ENCODE results near the gene ZNF12.
"Not testable (repeated sequence)": the region's sequence is repeated elsewhere in the genome, so short reads cannot be mapped to it uniquely, and the experiment has no call there.

Gene ZNF12

DNA sequence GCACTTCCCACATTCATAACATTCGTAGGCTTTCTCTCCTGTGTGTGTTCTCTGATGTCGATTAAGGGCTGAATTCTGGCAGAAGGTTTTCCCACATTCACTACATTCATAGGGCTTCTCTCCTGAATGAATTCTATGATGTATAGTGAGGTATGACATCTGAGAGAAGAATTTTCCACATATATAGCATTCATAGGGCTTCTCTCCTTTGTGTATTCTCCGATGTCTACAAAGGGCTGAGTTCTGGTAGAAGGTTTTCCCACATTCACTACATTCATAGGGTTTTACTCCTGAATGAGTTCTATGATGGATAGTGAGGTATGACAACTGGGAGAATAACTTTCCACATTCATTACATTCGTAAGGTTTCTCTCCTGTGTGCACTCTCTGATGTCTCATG is 15.6 kb downstream of the ZNF12 start:
- no peak for DNase-seq

DNA sequence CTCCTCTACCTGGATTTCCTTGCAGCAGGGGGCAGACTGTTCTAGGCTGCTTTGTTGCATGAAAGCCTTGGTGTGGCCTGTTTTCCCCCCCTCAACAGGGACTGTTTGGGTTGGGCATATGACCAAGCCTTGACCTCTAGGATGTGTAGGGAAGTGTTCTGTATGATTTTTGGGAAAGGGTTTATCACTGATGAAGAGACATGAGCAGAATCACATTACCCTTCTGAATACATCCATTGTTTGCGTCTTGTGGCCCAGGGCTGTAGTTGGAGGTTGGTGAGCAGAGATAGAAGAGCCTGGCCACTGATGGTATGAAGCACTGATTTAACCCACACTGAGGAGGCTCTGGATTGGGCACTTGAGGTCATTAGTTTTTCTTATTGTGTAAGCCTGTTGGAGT is 26.6 kb downstream of the ZNF12 start:
- DNase-seq: no peak

DNA sequence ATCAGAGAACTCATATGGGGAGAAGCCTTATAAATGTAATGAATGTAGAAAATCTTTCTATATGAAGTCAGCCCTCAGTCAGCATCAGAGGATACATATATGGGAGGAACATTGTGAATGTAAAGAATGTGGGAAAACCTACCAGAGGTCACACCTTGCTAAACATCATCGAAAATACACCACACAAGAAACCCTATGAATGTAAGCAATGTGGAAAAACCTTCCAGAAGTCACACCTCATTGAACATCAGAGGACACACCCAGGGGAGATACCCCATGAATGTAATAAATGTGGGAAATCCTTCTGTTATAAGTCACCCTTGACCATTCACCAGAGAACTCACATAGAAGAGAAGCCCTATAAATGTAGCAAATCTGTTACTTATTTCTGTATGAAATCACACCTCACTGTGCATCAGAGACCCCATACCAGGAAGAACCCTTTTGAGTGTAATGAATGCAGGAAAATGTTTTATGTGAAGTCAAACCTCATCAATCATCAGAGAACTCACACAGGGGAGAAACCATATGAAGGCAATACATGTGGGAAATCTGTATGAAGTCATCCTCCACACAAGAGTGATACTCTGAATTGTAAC is 30.8 kb downstream of the ZNF12 start:
- DNase-seq: no peak

DNA sequence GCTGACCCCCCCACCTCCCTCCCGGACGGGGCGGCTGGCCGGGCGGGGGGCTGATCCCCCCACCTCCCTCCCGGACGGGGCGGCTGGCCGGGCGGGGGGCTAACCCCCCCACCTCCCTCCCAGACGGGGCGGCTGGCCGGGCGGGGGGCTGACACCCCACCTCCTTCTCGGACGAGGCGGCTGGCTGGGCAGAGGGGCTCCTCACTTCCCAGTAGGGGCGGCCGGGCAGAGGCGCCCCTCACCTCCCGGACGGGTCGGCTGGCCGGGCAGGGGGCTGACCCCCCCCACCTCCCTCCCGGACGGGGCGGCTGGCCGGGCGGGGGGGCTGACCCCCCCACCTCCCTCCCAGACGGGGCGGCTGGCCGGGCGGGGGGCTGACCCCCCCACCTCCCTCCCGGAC is 35.9 kb downstream of the ZNF12 start:
- not testable (repeated sequence) for DNase-seq

GRCh38 chr7:6658618-6659345 is 48.0 kb downstream of the ZNF12 start:
- DNase-seq: no peak

DNA sequence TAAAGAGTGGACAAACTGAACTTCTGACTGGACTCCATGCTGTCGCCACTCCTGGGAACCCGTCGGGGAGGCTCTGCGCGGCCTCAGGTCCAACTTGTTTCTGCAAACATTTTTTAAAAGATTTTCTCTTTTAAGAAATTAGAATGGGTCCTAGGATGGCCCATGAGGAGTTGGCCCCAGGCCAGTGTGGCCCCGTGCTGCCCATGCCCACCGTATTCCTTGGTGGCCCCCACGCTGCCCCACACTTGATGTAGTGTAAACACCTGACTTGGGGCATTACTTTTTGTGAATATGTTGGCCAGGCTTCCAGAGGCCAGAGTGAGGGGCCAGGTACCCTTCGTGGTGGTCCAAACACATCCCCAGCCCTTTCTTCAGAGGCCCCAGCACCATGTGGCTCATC is 50.3 kb downstream of the ZNF12 start:
- no peak for DNase-seq

DNA sequence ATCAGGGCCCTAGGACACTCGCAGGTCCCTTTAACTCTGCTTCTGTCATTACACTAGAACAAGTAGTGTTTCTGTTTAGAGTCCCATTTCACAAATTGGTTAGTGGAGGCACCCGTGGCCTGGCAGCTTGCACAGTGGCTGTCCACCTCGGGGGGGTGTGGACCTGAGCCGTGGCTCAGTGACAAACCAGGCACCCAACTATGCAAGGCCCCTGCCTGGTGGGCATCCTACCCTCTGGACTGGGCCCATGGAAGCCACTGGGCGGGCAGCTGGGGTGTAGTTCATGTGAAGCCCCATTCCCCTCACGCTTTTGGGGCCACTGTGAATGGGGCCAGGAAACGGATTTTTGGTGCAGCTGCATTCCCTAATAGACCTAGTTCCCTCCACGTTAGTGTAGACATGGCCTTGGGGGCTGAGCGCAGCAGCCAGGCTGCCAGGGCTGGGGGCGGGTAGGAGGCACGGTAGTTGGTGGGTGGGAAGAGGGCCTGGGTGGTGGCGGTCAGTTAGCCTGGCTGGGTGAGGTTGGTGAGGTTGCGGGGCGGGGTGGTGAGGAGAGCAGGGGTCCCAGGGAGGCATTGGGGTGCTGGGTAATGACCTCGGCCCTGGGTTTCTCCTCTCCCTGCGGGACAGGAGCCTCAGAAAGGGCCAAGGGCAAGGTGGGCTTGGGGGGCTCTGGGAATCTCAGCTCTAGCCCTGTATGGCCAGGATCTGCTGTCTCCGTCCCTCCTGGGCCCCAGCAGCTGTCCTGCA is 50.9 kb downstream of the ZNF12 start:
- DNase-seq: no peak

- DNase-seq: no peak
These were observed 51.7 kb downstream of the ZNF12 start for GRCh38 chr7:6654842-6655610.

DNA sequence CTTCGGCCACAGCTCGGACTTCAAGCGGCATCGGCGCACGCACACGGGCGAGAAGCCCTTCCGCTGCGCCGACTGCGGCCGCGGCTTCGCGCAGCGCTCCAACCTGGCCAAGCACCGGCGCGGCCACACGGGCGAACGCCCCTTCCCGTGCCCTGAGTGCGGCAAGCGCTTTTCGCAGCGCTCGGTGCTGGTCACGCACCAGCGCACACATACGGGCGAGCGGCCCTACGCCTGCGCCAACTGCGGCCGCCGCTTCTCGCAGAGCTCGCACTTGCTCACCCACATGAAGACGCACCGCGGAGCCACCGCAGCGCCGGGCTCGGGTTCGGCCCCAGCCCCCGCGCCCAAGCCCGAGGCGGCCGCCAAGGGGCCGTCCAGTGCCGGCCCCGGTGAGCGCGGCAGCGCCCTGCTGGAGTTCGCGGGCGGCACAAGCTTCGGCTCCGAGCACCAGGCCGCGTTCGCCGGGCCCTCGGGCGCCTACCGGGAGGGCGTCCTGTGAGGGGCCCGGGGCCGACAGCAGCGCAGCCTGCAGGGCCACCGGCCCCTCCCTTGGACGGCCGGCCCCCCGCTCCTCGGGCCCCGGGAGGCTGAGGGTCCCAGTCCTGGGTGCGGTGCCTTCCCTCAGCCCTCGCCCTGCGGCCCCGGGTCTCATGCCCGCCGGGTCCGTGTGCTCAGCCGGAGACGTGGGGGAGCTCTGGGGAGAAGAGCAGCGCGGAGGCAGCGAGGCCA is 52.5 kb downstream of the ZNF12 start:
- no peak for DNase-seq

DNA sequence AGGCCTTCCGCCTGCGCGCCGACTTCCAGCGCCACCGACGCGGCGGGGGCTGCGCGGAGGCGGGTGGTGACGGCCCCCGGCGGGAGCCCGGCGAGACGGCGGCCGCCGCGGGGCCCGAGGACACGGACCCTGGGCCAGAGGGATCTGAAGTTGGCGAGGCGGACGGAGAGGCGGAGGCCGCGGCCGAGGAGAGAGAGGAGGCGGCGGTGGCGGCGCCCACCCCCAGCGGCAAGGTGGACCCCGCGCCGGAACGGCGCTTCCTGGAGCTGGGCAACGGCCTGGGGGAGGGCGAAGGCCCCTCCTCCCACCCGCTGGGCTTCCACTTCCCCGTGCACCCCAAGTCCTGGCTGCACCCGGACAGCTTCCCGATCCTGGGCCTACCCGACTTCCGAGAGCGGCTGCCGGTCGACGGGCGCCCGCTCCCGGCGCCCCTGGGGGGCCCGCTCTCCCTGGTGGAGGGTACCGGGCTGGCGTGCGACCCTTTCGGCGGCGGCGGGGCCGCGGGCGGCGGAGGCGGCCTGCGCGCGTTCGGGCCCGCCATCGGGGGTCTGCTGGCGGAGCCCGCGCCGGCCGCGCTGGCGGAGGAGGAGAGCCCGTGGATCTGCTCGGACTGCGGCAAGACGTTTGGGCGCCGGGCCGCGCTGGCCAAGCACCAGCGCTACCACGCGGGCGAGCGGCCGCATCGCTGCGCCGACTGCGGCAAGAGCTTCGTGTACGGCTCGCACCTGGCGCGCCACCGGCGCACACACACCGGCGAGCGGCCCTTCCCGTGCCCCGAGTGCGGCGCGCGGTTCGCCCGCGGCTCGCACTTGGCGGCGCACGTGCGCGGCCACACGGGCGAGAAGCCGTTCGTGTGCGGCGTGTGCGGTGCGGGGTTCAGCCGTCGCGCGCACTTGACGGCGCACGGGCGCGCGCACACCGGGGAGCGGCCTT is 53.4 kb downstream of the ZNF12 start:
- DNase-seq: no peak

DNA sequence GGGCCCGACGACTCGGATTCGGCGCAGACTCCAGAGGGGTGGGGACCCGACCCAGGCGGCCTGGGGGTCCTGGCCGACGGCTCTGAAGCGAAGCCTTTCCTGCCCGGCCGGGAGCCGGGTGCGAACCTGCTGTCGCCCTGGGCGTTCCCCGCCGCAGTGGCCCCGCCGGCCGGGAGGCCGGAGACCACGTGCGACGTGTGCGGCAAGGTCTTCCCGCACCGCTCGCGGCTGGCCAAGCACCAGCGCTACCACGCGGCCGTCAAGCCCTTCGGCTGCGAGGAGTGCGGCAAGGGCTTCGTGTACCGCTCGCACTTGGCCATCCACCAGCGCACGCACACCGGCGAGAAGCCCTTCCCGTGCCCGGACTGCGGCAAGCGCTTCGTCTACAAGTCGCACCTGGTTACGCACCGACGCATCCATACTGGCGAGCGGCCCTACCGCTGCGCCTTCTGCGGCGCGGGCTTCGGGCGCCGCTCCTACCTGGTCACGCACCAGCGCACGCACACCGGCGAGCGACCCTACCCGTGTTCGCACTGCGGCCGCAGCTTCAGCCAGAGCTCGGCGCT is 54.2 kb downstream of the ZNF12 start:
- no peak for DNase-seq

DNA sequence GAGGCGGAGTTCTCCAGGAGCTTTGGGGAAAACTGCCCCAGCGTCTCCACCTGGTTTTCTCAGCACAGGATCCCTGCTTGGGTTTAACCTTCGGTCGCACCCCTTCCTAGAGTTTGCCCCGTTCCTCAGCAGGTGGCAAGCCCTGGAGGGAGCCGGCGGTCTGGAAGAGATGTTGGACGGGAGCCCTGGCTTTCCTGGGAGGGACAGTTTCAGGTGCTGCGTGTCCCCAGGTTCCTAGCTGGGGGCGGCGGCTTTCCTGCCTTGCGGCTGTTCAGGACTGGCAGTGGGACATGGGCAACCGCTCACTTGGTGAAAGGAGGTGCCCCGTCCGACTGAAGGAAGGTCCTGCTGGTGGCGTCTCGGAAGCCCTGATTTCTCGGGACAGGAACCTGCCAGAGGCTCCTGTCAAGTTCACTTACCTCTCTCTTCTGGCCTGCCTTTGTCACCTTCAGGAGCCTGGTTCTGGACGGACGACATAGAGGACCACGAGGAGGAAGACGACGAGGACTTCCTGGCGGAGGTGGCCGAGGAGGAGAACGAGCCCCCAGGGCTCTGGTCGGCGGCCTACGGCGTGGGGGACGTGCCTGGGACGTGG is 54.8 kb downstream of the ZNF12 start:
- no peak for DNase-seq

GRCh38 chr7:6650521-6651011 is 56.2 kb downstream of the ZNF12 start:
- DNase-seq: no peak

DNA sequence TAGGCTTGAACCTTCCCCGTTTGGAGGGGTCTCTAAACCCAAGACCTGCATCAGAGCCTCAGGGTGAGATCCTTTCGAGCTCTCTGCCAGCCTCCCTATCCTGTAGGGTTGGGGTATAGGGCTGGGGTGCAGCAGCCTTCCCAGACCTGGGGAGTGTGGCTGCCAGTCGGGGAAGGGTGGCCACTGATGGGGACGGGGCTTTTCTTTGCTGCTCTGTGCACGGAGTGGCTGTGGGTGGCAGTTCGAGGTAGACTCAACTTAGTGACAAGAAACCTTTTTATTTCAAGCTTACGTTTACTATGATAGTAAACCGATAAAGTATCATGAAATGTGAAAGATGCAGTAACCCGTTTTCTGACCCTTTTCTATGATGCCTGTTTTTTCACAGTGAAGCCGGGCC is 56.7 kb downstream of the ZNF12 start:
- no peak for DNase-seq

- no peak for DNase-seq
These were observed 57.3 kb downstream of the ZNF12 start for GRCh38 chr7:6649241-6649961.

- no peak for DNase-seq
These were observed 58.0 kb downstream of the ZNF12 start for GRCh38 chr7:6648815-6649104.

- DNase-seq: no peak
These were observed 58.5 kb downstream of the ZNF12 start for GRCh38 chr7:6648066-6648814.

GRCh38 chr7:6647541-6647940 is 59.2 kb downstream of the ZNF12 start:
- DNase-seq: no peak

- DNase-seq: no peak
These were observed 59.7 kb downstream of the ZNF12 start for GRCh38 chr7:6647080-6647479.
